Kidney epithelial cell (primary cell): ENCODE results near the gene PIGBOS1. TPM values are rescaled to one million over a fixed set of nuclear protein-coding genes. Genes with fewer than 3 reads are reported as not detected.
"Not testable (repeated sequence)": the region's sequence is repeated elsewhere in the genome, so short reads cannot be mapped to it uniquely, and the experiment has no call there.

ENCODE experiments used
- DNase-seq: peaks from one replicate; pipeline ENCODE4 v3.0.0-alpha.2; 2010; ENCODE audit warnings: low read depth
- H3K27me3 ChIP-seq: 2 replicates; pipeline ENCODE4 v1.6.0; 2011; ENCODE audit warnings: low read length; ENCODE audit not compliant: control insufficient read depth, insufficient read depth
- H3K36me3 ChIP-seq: 2 replicates; pipeline ENCODE4 v1.5.1; 2011; ENCODE audit warnings: low read length; ENCODE audit not compliant: control insufficient read depth, insufficient read depth
- H3K4me3 ChIP-seq: 2 replicates; pipeline ENCODE4 v1.5.1; 2011; ENCODE audit warnings: low read depth, mild to moderate bottlenecking, control low read depth, low read length
- total RNA-seq: library from RNA; depleted of rRNA; stranded (reverse); fragments of >200 nt; gene quantifications from 2 replicates; pipeline ENCODE4 v1.2.3, GENCODE V29; 2015
- TF ChIP-seq, protein P1 (sequence below): IDR thresholded peaks from 2 replicates; pipeline ENCODE4 v1.5.1; 2011; ENCODE audit warnings: mild to moderate bottlenecking, moderate library complexity, low read length, control low read depth, inconsistent platforms; ENCODE audit not compliant: insufficient read depth, poor library complexity, severe bottlenecking

The PIGBOS1 gene
- total RNA-seq, 1 donor from 2014 or later, result 32.8 TPM

DNA sequence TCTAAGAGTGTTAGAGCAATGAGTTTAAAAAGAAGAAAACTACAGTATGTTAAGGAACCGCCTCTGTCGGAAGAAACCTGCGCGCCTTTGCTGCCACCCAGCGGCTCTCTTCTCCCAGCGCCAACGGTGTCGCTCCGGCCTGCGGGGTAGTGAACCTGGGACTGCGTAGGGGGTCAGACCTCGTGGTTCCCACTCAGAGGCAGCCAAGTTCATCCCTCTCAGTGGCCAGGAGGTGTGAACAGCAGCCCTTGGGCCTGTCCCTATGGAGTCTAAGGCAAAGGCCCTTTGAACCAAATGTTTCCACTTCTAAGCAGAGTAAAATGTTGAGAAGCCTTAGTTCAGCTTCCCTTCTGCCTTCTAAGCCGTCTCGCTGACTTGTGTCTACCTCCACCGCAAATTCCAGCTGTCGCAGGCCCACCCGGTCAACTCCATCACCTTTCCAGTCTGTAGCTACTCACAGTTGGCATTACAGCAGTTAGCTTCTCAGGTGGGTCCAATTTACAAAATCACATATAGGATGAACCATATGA, 28.3 kb downstream of the PIGBOS1 start:
- peak; percentile 25 for DNase-seq
- TF ChIP-seq, protein P1, sequence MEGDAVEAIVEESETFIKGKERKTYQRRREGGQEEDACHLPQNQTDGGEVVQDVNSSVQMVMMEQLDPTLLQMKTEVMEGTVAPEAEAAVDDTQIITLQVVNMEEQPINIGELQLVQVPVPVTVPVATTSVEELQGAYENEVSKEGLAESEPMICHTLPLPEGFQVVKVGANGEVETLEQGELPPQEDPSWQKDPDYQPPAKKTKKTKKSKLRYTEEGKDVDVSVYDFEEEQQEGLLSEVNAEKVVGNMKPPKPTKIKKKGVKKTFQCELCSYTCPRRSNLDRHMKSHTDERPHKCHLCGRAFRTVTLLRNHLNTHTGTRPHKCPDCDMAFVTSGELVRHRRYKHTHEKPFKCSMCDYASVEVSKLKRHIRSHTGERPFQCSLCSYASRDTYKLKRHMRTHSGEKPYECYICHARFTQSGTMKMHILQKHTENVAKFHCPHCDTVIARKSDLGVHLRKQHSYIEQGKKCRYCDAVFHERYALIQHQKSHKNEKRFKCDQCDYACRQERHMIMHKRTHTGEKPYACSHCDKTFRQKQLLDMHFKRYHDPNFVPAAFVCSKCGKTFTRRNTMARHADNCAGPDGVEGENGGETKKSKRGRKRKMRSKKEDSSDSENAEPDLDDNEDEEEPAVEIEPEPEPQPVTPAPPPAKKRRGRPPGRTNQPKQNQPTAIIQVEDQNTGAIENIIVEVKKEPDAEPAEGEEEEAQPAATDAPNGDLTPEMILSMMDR, result peak; percentile 94

DNA sequence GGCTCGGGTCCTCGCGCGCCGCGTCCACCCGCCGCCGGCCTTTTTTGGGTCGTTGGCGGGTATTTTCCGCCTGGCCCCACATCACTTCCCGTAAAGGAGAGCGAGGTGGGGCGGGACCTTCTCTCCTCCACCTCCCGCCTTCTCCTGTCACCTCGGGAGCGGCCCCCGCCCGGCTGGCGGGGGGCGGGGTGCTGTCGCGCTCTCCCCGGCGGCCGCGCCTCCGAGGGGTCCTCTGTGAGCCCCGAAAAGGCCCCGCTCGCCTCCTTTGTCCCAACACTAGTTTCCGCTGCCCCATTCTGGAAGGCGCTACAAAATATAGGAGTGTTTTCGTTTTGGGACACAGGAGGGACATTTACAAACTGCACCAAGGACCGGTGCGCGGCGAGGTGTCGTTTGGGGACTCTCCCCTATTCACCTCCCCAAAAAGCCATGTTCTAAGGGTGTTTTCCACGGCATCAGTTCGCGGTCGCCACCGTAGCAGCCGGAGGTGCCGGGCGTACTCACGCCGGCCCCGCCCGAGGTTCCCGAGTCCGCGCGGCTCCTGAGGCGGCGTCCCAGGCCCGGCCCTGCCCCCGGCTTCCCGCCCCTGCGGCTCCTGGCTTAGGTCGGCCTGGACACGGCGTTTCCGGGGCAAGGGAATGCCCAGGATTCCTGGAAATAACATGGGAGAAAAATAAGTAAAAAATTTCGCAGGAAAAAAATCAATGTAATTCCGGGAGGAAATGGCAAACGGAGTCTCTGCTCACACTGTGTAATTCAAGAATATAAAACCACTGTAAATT, 29.0 kb downstream of the PIGBOS1 start, which contains the start of gene RAB27A:
TSS of gene RAB27A (minus strand) at position 68 of the 782 bp plus-strand sequence. CDS start 54,879 bp downstream, outside the sequence.
- peak within 1 kb of the TSS; percentile 88 for H3K4me3 ChIP-seq
- no peaks in the 10 kb centered on the region for H3K27me3 ChIP-seq
- H3K36me3 ChIP-seq, result no peaks in the 10 kb centered on the region
- TF ChIP-seq, protein P1, result no peak
- DNase-seq, result no peak

More for the DNA sequence above, 28.3 kb downstream of the PIGBOS1 start:
- Histone ChIP-seq H3K27me3 (no peaks in the 10 kb centered on the region), H3K36me3 (no peaks in the 10 kb centered on the region), H3K4me3 (peak overlapping the region; percentile 88)

DNA sequence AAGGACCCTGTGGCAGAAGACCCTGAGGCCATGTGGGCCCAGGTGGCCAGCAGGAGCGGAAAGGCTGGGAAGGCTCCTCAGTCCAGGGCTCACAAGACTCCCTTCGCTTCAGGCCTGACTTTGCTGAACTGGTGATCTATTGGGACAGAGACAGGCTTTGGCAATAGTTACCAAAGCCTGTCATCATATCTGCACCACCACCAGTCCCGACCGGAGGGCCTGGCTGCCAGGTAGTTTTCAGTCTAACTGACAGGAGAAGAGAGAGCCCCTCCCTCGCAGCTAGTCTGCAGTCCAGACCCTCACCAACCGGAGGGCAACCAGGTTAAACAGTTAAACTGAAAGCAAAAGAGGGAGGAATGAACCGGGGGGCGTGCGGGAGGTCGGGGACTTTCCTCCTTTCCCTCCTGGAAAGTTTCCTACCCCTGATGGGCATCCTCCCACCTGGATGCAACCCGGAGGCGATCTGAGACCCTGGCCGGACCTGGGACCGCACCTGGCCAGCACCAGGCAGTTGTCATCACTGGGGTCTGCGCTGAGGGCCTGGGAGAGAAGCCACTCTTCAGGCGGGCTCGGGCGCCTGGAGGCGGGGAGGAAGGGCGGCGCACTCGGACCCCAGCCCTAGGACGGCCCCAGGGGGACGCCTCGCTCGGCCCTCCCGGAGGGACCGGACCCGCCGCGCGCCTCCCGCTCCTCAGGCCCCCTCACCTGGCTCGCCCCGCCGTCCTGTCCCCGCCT, 29.7 kb downstream of the PIGBOS1 start:
- no peaks in the 10 kb centered on the region for H3K36me3 ChIP-seq
- peak overlapping the region; percentile 88 for H3K4me3 ChIP-seq
- DNase-seq, result no peak
- H3K27me3 ChIP-seq, result no peaks in the 10 kb centered on the region
- TF ChIP-seq, protein P1, result no peak

DNA sequence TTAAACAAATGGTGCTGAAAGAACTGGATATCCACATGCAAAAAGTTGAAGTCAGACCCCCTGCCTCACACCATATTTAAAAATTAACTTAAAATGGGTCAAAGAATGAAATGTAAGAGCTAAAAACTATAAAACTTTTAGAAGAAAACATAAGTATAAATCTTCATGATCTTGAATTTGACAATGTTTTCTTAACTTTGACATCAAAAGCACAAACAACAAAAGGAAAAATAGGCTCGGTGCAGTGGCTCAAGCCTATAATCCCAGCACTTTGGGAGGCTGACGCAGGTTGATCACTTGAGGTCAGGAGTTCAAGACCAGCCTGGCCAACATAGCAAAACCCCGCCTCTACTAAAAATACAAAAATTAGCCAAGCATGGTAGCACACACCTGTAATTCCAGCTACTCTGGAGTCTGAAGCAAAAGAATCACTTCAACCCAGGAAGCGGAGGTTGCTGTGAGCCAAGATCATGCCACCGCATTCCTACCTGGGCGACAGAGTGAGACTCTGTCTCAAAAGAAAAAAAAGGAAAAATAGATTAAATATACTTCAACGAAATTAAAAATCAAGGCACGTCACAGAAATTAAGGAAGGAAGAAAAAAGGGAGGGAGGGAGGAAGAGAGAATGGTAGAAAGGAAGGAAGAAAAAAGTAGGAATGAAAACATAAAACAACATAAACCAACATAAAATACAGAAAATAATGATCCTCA, 30.8 kb downstream of the PIGBOS1 start:
- DNase-seq, result no peak
- TF ChIP-seq, protein P1, result no peak
- no peaks in the 10 kb centered on the region for H3K36me3 ChIP-seq
- no peaks in the 10 kb centered on the region for H3K27me3 ChIP-seq
- H3K4me3 ChIP-seq, result no peak overlapping the region

DNA sequence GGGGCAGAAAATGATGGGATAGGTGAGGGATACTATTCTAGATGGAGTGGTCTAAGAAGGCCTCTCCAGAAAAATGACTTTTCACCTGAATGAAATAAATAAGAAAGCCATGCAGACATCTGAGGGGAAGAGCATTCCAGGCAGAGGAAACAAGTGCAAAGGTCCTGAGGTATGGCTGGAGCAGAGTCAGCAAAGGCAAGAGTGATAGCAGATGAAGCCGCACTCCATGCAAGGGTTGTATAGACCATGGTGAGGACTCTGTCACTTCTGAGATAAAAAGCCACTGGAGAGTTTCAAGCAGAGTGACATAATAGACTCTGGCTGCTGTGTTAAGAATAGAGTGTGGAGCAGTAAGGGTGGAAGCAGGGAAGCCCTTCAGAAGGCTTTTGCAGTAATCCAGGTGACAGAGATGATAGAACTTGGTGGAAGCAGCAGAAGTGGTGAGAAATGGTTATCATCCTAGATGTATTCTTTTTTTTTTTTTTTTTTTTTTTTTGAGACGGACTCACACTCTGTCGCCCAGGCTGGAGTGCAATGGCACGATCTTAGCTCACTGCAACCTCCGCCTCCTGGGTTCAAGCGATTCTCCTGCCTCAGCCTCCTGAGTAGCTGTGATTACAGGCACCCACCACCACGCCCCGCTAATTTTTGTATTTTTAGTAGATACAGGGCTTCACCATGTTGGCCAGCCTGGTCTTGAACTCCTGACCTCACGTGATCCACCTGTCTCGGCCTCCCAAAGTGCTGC, 32.3 kb downstream of the PIGBOS1 start:
- not testable (repeated sequence) for H3K4me3 ChIP-seq, DNase-seq, H3K36me3 ChIP-seq, H3K27me3 ChIP-seq
